Mucosa of rectum (tissue), 2 donors: ENCODE measurements around the gene CALD1.

Source experiments
- H3K27ac ChIP-seq, 2 donors: one replicate each; pipeline ENCODE4 v1.7.0; 2013; ENCODE audit warnings: inconsistent platforms in 2 of 2, low read depth in 2 of 2, low read length in 2 of 2
- H3K27me3 ChIP-seq, 2 donors: one replicate each; pipeline ENCODE4 v1.7.0; 2013; ENCODE audit warnings: low read length in 2 of 2; ENCODE audit not compliant: control insufficient read depth in 2 of 2, insufficient read depth in 2 of 2
- H3K36me3 ChIP-seq, 2 donors: one replicate each; pipeline ENCODE4 v1.7.0; 2013; ENCODE audit warnings: low read length in 2 of 2; ENCODE audit not compliant: control insufficient read depth in 2 of 2, insufficient read depth in 2 of 2
- H3K4me1 ChIP-seq, 2 donors: one replicate each; pipeline ENCODE4 v1.7.0; 2013; ENCODE audit warnings: low read length in 2 of 2, mild to moderate bottlenecking in 1 of 2; ENCODE audit not compliant: control insufficient read depth in 2 of 2, insufficient read depth in 2 of 2
- H3K4me3 ChIP-seq, 2 donors: one replicate each; pipeline ENCODE4 v1.7.0; 2013; ENCODE audit warnings: low read length in 2 of 2
- H3K9ac ChIP-seq, 2 donors: one replicate each; pipeline ENCODE4 v1.7.0; 2013; ENCODE audit warnings: low read length in 2 of 2, low read depth in 1 of 2, mild to moderate bottlenecking in 1 of 2
- H3K9me3 ChIP-seq, 2 donors: one replicate each; pipeline ENCODE4 v1.7.0; 2013; ENCODE audit warnings: low read length in 2 of 2; ENCODE audit not compliant: control insufficient read depth in 2 of 2
- donor health status: healthy.
- donor health status: Normal muscosa, but diverticular disease.

The CALD1 gene

GRCh38 chr7:134761266-134761665 is 18.2 kb upstream of the CALD1 start:
- Histone ChIP-seq H3K9ac (no peak overlapping the region), H3K36me3 (no peaks in the 10 kb centered on the region), H3K4me1 (no peaks in the 10 kb centered on the region), H3K27ac (no peak overlapping the region), H3K27me3 (peaks cover 0 to 3% of the 10 kb centered on the region in 2 donors), H3K4me3 (no peak overlapping the region), H3K9me3 (no peaks in the 10 kb centered on the region)

- H3K4me3 ChIP-seq: no peak overlapping the region
- no peak overlapping the region for H3K9ac ChIP-seq
- no peak overlapping the region for H3K27ac ChIP-seq
- H3K4me1 ChIP-seq: no peaks in the 10 kb centered on the region
- H3K36me3 ChIP-seq: no peaks in the 10 kb centered on the region
- H3K27me3 ChIP-seq: peaks cover 0 to 3% of the 10 kb centered on the region in 2 donors
- no peaks in the 10 kb centered on the region for H3K9me3 ChIP-seq
These were observed 15.5 kb upstream of the CALD1 start for GRCh38 chr7:134763960-134764359.

GRCh38 chr7:134764365-134764764 is 15.1 kb upstream of the CALD1 start:
- H3K36me3 ChIP-seq: no peaks in the 10 kb centered on the region
- H3K27ac ChIP-seq: no peak overlapping the region
- no peak overlapping the region for H3K9ac ChIP-seq
- no peaks in the 10 kb centered on the region for H3K9me3 ChIP-seq
- H3K4me3 ChIP-seq: no peak overlapping the region
- peaks cover 0 to under 1% of the 10 kb centered on the region in 2 donors for H3K27me3 ChIP-seq
- H3K4me1 ChIP-seq: no peaks in the 10 kb centered on the region

GRCh38 chr7:134766779-134767519 is 12.5 kb upstream of the CALD1 start:
- Histone ChIP-seq H3K27me3 (no peaks in the 10 kb centered on the region), H3K36me3 (no peaks in the 10 kb centered on the region), H3K4me3 (no peak overlapping the region), H3K4me1 (no peaks in the 10 kb centered on the region), H3K27ac (peak overlapping the region in 1 of 2 donors; percentile 2), H3K9me3 (no peaks in the 10 kb centered on the region), H3K9ac (no peak overlapping the region)

GRCh38 chr7:134767520-134768168 is 11.8 kb upstream of the CALD1 start:
- Histone ChIP-seq H3K9ac (no peak overlapping the region), H3K27ac (no peak overlapping the region), H3K27me3 (no peaks in the 10 kb centered on the region), H3K36me3 (no peaks in the 10 kb centered on the region), H3K4me1 (no peaks in the 10 kb centered on the region), H3K4me3 (no peak overlapping the region), H3K9me3 (no peaks in the 10 kb centered on the region)

- Histone ChIP-seq H3K9ac (no peak overlapping the region), H3K27me3 (no peaks in the 10 kb centered on the region), H3K9me3 (no peaks in the 10 kb centered on the region), H3K4me3 (no peak overlapping the region), H3K4me1 (no peaks in the 10 kb centered on the region), H3K36me3 (no peaks in the 10 kb centered on the region), H3K27ac (no peak overlapping the region)
These were observed 11.2 kb upstream of the CALD1 start for GRCh38 chr7:134768243-134768642.

- no peak overlapping the region for H3K27ac ChIP-seq
- no peak overlapping the region for H3K9ac ChIP-seq
- no peaks in the 10 kb centered on the region for H3K36me3 ChIP-seq
- no peaks in the 10 kb centered on the region for H3K27me3 ChIP-seq
- no peak overlapping the region for H3K4me3 ChIP-seq
- H3K9me3 ChIP-seq: no peaks in the 10 kb centered on the region
- no peaks in the 10 kb centered on the region for H3K4me1 ChIP-seq
These were observed 8.8 kb upstream of the CALD1 start for GRCh38 chr7:134770676-134771075.

- H3K27me3 ChIP-seq: no peaks in the 10 kb centered on the region
These were observed 8.3 kb upstream of the CALD1 start for GRCh38 chr7:134771111-134771510.

GRCh38 chr7:134771889-134772288 is 7.5 kb upstream of the CALD1 start:
- Histone ChIP-seq H3K4me1 (no peaks in the 10 kb centered on the region), H3K9me3 (no peaks in the 10 kb centered on the region), H3K4me3 (no peak overlapping the region), H3K9ac (no peak overlapping the region), H3K27me3 (no peaks in the 10 kb centered on the region), H3K36me3 (no peaks in the 10 kb centered on the region), H3K27ac (no peak overlapping the region)

More at GRCh38 chr7:134771111-134771510, 8.3 kb upstream of the CALD1 start:
- H3K36me3 ChIP-seq: no peaks in the 10 kb centered on the region
- no peak overlapping the region for H3K4me3 ChIP-seq
- no peak overlapping the region for H3K9ac ChIP-seq
- H3K27ac ChIP-seq: no peak overlapping the region
- H3K9me3 ChIP-seq: no peaks in the 10 kb centered on the region
- no peaks in the 10 kb centered on the region for H3K4me1 ChIP-seq

GRCh38 chr7:134772401-134772800 is 7.0 kb upstream of the CALD1 start:
- no peak overlapping the region for H3K27ac ChIP-seq
- H3K4me3 ChIP-seq: no peak overlapping the region
- H3K9ac ChIP-seq: no peak overlapping the region
- H3K9me3 ChIP-seq: no peaks in the 10 kb centered on the region
- no peaks in the 10 kb centered on the region for H3K4me1 ChIP-seq
- H3K27me3 ChIP-seq: no peaks in the 10 kb centered on the region
- no peaks in the 10 kb centered on the region for H3K36me3 ChIP-seq
